GM18870 (cell line): ENCODE measurements around the gene RXFP3.
"Not testable (repeated sequence)": the region's sequence is repeated elsewhere in the genome, so short reads cannot be mapped to it uniquely, and the experiment has no call there.

Source experiments
- ATAC-seq: cut with Tn5 transposase; IDR thresholded peaks from one replicate; pipeline ENCODE4 v1.9.1; 2021; ENCODE audit warnings: moderate library complexity; ENCODE audit not compliant: unreplicated experiment

RXFP3 gene

GRCh38 chr5:33934176-33934575 lies 2.0 kb upstream of the RXFP3 start:
- peak; percentile 30 for ATAC-seq

- no peak for ATAC-seq
Observed at GRCh38 chr5:33936004-33936380, 194 bp upstream of the RXFP3 start.

GRCh38 chr5:33937017-33937706 lies 976 bp downstream of the RXFP3 start:
- ATAC-seq = no peak

- no peak for ATAC-seq
Observed at GRCh38 chr5:33937707-33938506, 1.7 kb downstream of the RXFP3 start.

GRCh38 chr5:33938507-33938796 lies 2.3 kb downstream of the RXFP3 start:
- ATAC-seq = no peak

- no peak for ATAC-seq
Observed at GRCh38 chr5:33938881-33939280, 2.7 kb downstream of the RXFP3 start.

- no peak for ATAC-seq
Observed at GRCh38 chr5:33939556-33940262, 3.5 kb downstream of the RXFP3 start.

- no peak for ATAC-seq
Observed at GRCh38 chr5:33941090-33941489, 4.9 kb downstream of the RXFP3 start.

- ATAC-seq = no peak
Observed at GRCh38 chr5:33944543-33945132, 8.5 kb downstream of the RXFP3 start.

GRCh38 chr5:33952175-33952574 lies 16.0 kb downstream of the RXFP3 start:
- not testable (repeated sequence) for ATAC-seq

GRCh38 chr5:33957577-33958150 lies 21.5 kb downstream of the RXFP3 start:
- ATAC-seq = no peak

GRCh38 chr5:33958176-33958575 lies 22.0 kb downstream of the RXFP3 start:
- no peak for ATAC-seq

- peak; percentile 43 for ATAC-seq
Observed at GRCh38 chr5:33964132-33964700, 28.0 kb downstream of the RXFP3 start.

- ATAC-seq = no peak
Observed at GRCh38 chr5:33966805-33967204, 30.6 kb downstream of the RXFP3 start.

GRCh38 chr5:33968211-33969005 lies 32.2 kb downstream of the RXFP3 start:
- no peak for ATAC-seq

GRCh38 chr5:33969572-33970452 lies 33.6 kb downstream of the RXFP3 start:
- peak; percentile 66 for ATAC-seq

GRCh38 chr5:33973271-33973670 lies 37.1 kb downstream of the RXFP3 start:
- ATAC-seq = peak; percentile 75

- no peak for ATAC-seq
Observed at GRCh38 chr5:33975852-33976251, 39.7 kb downstream of the RXFP3 start.

GRCh38 chr5:33976307-33976706 lies 40.1 kb downstream of the RXFP3 start:
- no peak for ATAC-seq
